ENCODE measurements around the gene SRSF5. TPM values are rescaled to one million over a fixed set of nuclear protein-coding genes. Genes with fewer than 3 reads are reported as not detected.

The SRSF5 gene
- total and polyA plus RNA-seq, 2 of the 13 experiments (the other 11 are each of a cell fraction or from before 2014, with no cell fraction given): 189 to 277 TPM

- Histone ChIP-seq H3K4me2 (ENCODE audit: low read depth, low read length) (no peak overlapping the region; the same call in 1 of the 2 replicates), H2AFZ (ENCODE audit: low read length) (no peak overlapping the region), H3K27me3 (ENCODE audit: control insufficient read depth in 1 of 2, insufficient read depth in 2 of 2, low read length in 2 of 2) (no peaks in the 10 kb centered on the region; a peak in 1 of 5 replicates), H3K79me2 (ENCODE audit: insufficient read depth, low read length) (peaks cover 40% of the 10 kb centered on the region), H3K9me3 (ENCODE audit: low read length) (no peaks in the 10 kb centered on the region), H3K9ac (ENCODE audit: insufficient read depth, low read depth, low read length) (no peak overlapping the region), H4K20me1 (ENCODE audit: insufficient read depth, low read length) (peaks cover 34% of the 10 kb centered on the region), H3K36me3 (replicated peaks in 1 of 2; ENCODE audit: control insufficient read depth in 1 of 2, insufficient read depth in 2 of 2, low read length in 2 of 2) (peaks cover 18 to 51% of the 10 kb centered on the region in 2 experiments), H3K4me1 (ENCODE audit: insufficient read depth, low read length) (peaks cover 62% of the 10 kb centered on the region), H3K27ac (ENCODE audit: extremely low read length, insufficient read depth, low read length) (peak overlapping the region; percentile 32), H3K4me3 (replicated peaks in 1 of 3; ENCODE audit: insufficient read depth in 1 of 3, low read depth in 2 of 3, low read length in 3 of 3) (no peak overlapping the region)
- no peak for TF ChIP-seq ZNF280D (CRISPR knock-in tag; IDR thresholded peaks at IDR 0.05)
- peak; percentile 29 for TF ChIP-seq RBM22 (optimal IDR thresholded peaks at IDR 0.05; ENCODE audit: low read length)
- no peak for TF ChIP-seq FOXJ3 (CRISPR knock-in tag; IDR thresholded peaks at IDR 0.05; ENCODE audit: borderline replicate concordance)
- peak; percentile 18; the same call in 1 of the 2 replicates for TF ChIP-seq ZNF501 (CRISPR knock-in tag; IDR thresholded peaks at IDR 0.05)
- peak; percentile 54; the same call in 1 of the 2 replicates for TF ChIP-seq RBFOX2 (IDR thresholded peaks at IDR 0.05; ENCODE audit: low read depth, low read length)
- TF ChIP-seq AGO2 (optimal IDR thresholded peaks at IDR 0.05; ENCODE audit: low read depth, low read length): peak; percentile 19
- CTCF ChIA-PET (ENCODE audit: low intra/inter-chr PET ratio, low total read pairs): no interaction called here
- intact Hi-C loops (cut with micrococcal nuclease; ENCODE audit: unreplicated experiment): no loop called here
- ATAC-seq (no peak), FAIRE-seq (no peak), DNase-seq (ENCODE audit: low spot score) (no peak)
- in situ Hi-C loops (cut with HindIII; ENCODE audit: extremely low pct_ligation_motif_present, low pct_unique_long_range_greater_than_20kb): no loop called here
- no TSS peak for BruUV-seq (replicated peaks)
- POLR2A ChIA-PET: interaction anchor here (1.5 to 4.3 kb wide), 2 partner anchors 26 to 39 kb away, joined by 9 to 31 read pairs; partner anchors contain the start of gene SLC10A1
- WGBS (ENCODE audit: low lambda C conversion rate): 96% methylated on average over 16 of the region's 16 CpGs
Observed at GRCh38 chr14:69771136-69771535, 4.2 kb downstream of the SRSF5 start.

Data from HepG2 (cell line).